ENCODE measurements around the gene RFX3.

RFX3 gene

DNA sequence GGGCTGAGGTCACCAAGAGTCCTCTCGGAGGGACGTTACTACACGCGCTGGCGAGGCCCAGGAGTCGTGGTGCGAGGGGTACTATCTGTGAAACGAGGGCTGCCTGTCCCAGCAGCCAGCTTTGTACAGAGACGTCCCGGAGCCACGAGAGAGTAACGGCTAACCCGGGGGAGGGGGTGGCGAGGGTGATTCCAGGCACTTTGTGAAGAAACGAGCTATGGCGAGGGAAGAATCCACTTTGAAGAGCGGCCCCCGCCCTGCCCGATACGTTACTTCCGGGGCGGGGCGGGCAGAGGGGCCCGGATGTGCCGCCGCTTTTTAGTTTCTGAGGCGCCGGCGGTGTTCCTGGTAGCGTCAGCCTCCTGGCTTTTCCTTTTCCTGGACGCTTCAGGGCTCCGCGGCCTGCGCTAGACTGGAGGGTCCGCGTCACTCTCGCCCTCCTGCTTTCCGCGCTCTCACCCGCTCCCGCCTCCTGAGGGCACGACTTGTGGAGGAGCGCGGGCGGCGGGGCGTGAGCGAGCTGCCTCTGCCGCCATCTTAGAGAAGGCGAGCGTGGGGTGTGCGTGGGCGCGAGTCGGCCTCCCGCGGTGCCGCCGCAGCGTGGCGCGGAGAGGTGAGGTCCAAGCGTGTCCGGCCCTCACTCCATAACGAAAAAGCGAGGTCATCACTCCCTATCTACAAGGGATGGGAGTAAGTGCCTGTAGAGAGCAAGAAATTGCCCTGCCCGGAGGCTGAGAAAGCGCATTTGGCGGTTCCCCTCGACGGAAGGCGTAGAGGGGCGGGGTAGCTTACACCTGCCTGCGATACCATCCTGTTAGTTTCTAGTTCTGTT is 580 bp upstream of the RFX3 start:
- H3K4me3 Mint-ChIP-seq: peak overlapping the region; percentile 88 to 92
- ATAC-seq (replicated peaks): peak; percentile 60
- H3K27ac Mint-ChIP-seq: peak overlapping the region; percentile 97 to 99
- H3K4me1 Mint-ChIP-seq (ENCODE audit: low read depth in 2 of 2): peaks cover 31 to 59% of the 10 kb centered on the region in 2 donors
- H3K36me3 Mint-ChIP-seq (ENCODE audit: insufficient read depth): peaks cover 53% of the 10 kb centered on the region
- no peaks in the 10 kb centered on the region for H3K9me3 Mint-ChIP-seq
- DNase-seq: peak; percentile 84 to 91 (median 85)
- no peaks in the 10 kb centered on the region for H3K27me3 Mint-ChIP-seq

DNA sequence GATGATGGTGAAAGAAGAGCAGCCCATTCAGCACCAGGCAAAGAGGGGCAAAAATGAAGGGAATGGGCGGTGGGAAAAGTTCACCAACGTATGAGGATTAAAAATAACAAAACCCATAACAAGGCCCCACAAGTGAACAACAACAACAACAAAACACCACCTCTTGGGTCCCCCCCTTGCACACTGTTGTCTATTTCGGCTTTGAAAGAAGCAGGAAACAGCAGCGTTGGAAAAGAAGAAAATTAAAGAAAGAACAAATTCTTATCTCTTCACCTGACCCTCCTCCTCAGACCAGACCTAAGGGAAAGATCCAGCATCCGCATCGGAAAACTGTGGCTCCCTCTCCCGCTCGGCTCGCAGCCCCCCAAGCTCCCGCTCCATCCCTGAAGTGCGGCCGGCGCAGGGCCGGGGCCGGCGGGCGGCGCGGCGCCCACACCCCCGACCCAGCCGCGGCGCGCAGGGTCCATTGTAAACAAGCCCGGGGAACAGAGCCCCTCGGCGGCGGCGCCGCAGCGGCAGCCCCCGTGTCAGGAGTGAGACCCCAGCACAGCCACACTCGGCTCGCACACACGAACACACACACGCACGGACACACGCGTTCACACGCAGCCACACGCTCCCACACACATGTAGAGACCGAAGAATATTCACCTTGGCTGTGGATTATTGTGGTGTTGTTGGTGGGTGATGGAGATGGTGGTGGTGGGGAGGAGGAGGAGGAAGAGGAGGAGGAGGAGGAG is 535 bp downstream of the RFX3 start:
- ATAC-seq (replicated peaks): no peak
- Mint-ChIP-seq H3K27me3 (no peaks in the 10 kb centered on the region), H3K9me3 (no peaks in the 10 kb centered on the region), H3K4me1 (ENCODE audit: low read depth in 2 of 2) (peaks cover 31 to 59% of the 10 kb centered on the region in 2 donors), H3K36me3 (ENCODE audit: insufficient read depth) (peaks cover 53% of the 10 kb centered on the region), H3K4me3 (peak overlapping the region; percentile 88 to 92), H3K27ac (peak overlapping the region; percentile 97 to 99)
- peak; percentile 15 to 32 (median 19) for DNase-seq

DNA sequence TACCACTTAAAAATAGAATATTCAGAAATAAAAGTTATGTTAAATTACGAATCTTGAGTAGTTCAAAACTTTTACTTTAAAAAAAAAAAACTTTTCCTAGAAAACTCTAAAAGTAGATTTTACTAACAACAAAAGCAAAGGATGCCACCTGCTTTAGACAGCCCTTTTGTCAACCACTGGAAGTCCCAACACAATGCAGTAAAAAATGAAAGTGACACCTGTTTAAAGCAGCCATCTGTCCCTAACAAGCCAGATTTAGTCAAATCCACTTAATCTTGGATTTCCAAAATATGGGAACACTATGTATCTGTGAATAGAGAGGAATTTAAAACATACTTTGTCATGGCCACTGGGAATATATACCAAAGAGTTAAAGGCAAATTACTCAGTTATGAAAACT is 3.8 kb downstream of the RFX3 start:
- Mint-ChIP-seq H3K4me3 (no peak overlapping the region), H3K27me3 (no peaks in the 10 kb centered on the region), H3K9me3 (no peaks in the 10 kb centered on the region), H3K4me1 (ENCODE audit: low read depth in 2 of 2) (peaks cover 19 to 34% of the 10 kb centered on the region in 2 donors), H3K27ac (no peak overlapping the region), H3K36me3 (ENCODE audit: insufficient read depth) (peaks cover 46% of the 10 kb centered on the region)
- DNase-seq (no peak), ATAC-seq (replicated peaks) (no peak)

DNA sequence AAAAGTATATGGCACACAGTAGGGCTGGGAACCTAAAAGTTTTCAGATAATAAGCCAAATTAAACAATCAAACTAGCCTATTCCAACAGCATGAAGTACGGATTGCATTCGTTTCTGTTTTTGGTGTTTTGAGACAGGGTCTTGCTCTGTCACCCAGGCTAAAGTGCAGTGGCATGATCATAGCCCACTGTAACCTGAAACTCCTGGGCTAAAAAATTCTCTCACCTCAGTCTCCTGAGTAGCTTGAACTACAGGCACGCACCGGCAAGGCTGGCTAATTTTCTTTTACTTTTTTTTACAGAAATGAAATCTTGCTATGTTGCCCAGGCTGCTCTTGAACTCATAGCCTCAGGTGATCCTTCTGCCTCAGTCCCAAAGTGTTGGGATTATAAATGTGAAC is 5.2 kb downstream of the RFX3 start:
- Mint-ChIP-seq H3K27ac (no peak overlapping the region), H3K36me3 (ENCODE audit: insufficient read depth) (peaks cover 32% of the 10 kb centered on the region), H3K4me1 (ENCODE audit: low read depth in 2 of 2) (peaks cover 15 to 35% of the 10 kb centered on the region in 2 donors), H3K4me3 (no peak overlapping the region), H3K9me3 (no peaks in the 10 kb centered on the region), H3K27me3 (no peaks in the 10 kb centered on the region)
- no peak for ATAC-seq (replicated peaks)
- DNase-seq: no peak

DNA sequence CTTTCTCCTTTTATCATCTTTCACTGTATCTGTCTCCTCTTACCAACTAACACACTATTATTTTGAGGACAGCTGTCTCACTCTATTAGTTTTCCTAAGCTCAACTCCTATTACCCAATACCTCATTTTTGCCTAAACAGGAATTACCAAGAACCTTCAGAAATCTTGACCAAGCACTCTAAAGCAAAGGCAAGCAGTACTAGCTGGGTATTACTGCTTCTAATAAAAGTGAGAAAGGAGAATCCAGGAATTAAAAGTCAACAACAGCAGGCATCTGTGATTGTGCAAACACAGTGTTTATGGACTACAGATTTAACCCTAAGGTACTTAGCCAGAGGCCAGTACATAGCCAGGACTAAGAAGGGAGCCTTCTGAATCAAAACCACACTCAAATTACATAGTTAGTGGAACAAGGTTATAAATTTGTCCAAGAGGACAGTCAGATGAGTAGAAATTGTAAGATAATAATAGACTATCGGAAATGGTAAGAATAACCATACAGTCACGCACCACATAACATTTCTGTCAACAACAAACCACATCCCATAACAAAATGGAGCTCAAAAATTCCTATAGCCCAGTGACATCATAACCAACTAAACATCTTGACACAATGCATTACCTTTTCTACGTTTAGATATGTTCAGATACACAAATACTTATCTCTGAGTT is 8.3 kb downstream of the RFX3 start:
- ATAC-seq (replicated peaks): no peak
- peaks cover 8 to 27% of the 10 kb centered on the region in 2 donors for H3K4me1 Mint-ChIP-seq (ENCODE audit: low read depth in 2 of 2)
- H3K9me3 Mint-ChIP-seq: no peaks in the 10 kb centered on the region
- H3K27ac Mint-ChIP-seq: no peak overlapping the region
- H3K4me3 Mint-ChIP-seq: no peak overlapping the region
- H3K36me3 Mint-ChIP-seq (ENCODE audit: insufficient read depth): peaks cover 7% of the 10 kb centered on the region
- H3K27me3 Mint-ChIP-seq: no peaks in the 10 kb centered on the region
- DNase-seq: no peak

DNA sequence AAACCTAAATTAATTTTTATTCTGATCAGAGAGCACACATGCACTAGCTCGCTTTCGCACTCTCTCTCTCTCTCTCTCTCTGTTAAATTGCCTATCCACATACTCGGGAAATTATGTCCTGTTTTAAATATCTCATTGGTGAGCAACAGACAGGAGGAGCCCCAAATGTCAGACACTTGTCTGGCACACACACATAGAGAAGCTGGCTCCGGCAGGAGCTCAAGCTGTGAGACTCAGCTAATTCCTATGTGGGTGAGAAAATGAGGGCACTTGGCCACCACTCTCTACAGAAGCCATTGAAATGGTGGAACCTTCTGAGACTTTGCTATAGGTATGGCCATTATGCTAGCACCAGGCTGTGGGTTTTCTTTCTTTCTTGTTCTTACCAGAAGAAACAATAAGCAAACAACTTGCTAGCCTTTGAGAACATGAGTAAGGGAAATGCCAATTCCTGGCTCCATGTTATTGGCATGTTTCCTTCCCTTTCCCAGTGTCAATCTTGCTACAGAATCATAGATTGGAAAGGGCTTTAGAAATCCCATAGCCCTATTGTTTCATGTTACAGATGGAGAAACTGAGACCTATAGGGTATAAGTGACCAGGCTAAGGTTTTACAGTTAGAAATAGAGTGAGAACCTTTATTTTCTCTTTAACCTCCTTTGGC is 9.0 kb downstream of the RFX3 start:
- no peak for ATAC-seq (replicated peaks)
- no peak for DNase-seq
- Mint-ChIP-seq H3K4me3 (no peak overlapping the region), H3K4me1 (ENCODE audit: low read depth in 2 of 2) (peaks cover 8 to 21% of the 10 kb centered on the region in 2 donors), H3K27me3 (no peaks in the 10 kb centered on the region), H3K9me3 (no peaks in the 10 kb centered on the region), H3K36me3 (ENCODE audit: insufficient read depth) (peaks cover 5% of the 10 kb centered on the region), H3K27ac (no peak overlapping the region)

DNA sequence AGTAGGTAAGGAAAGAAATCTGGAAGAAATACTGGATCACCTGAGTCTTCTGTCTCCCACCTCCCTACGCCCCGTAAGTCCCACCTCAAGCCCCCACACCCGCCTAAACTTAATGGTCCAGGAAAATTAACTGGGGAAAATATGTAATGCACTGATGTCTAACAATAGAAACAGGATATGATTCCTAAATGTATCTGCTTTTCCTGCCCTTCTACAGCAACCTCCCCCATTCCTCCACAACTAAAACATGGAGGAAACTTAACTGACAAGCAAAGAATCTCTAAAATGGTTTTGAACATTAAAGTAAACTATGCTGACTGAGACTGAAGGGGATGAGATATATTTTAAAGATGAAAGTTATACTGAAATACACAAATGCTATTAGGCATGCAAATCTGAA is 10.4 kb downstream of the RFX3 start:
- H3K36me3 Mint-ChIP-seq (ENCODE audit: insufficient read depth): peaks cover 5% of the 10 kb centered on the region

DNA sequence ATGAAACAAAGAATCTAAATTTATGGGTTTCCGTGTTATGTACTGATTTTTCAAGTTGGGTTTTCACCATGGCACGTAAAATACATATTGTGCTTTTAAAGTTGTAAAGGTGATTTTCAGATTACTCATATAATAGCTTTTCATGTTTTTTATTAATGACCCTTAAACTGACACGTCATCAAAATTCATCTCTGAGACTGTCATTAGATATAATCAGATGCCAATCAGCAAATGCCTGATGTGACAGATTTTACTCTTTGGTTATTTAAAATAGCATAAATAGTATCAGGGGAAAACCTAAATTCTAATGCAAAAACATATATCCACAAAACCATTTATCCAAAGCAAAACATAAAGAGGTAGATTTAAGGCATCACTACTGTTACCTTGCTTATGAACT is 11.0 kb downstream of the RFX3 start:
- ATAC-seq (replicated peaks): no peak
- H3K4me1 Mint-ChIP-seq (ENCODE audit: low read depth in 2 of 2): peaks cover 12 to 32% of the 10 kb centered on the region in 2 donors
- no peaks in the 10 kb centered on the region for H3K9me3 Mint-ChIP-seq
- no peaks in the 10 kb centered on the region for H3K27me3 Mint-ChIP-seq
- H3K36me3 Mint-ChIP-seq (ENCODE audit: insufficient read depth): peaks cover 3% of the 10 kb centered on the region
- H3K4me3 Mint-ChIP-seq: no peak overlapping the region
- no peak for DNase-seq
- no peak overlapping the region for H3K27ac Mint-ChIP-seq

More for the DNA sequence above, 10.4 kb downstream of the RFX3 start:
- H3K9me3 Mint-ChIP-seq: no peaks in the 10 kb centered on the region
- ATAC-seq (replicated peaks): no peak
- peak overlapping the region in 1 of 2 donors; percentile 38 for H3K27ac Mint-ChIP-seq
- no peak overlapping the region for H3K4me3 Mint-ChIP-seq
- no peak for DNase-seq
- no peaks in the 10 kb centered on the region for H3K27me3 Mint-ChIP-seq
- H3K4me1 Mint-ChIP-seq (ENCODE audit: low read depth in 2 of 2): peaks cover 12 to 26% of the 10 kb centered on the region in 2 donors

DNA sequence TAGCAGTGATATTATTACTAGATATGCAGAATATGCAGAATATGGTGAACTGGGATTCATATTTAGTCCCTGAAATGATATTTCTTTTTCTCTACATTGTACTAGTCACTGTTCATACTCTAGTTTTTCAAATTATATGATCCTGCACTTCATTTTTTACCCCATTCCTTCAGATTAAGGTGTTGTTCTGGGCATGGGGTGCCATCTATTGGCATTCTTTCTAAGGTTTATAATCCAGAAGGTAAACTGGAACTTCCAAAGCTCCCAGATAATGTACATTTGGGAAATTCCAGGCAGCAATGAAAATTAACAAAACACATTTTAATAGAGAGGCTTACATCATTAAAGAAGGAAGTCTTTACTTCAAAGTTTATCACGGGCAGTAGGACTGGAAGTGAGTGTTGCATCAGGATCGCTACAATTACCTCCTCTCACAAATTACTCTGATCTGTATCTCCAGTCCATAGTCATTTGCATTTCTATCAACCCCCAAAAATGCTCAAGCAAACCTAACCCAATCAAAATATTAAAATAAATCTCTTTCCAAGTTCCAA is 12.5 kb downstream of the RFX3 start:
- H3K36me3 Mint-ChIP-seq (ENCODE audit: insufficient read depth): no peaks in the 10 kb centered on the region
- no peak for ATAC-seq (replicated peaks)
- H3K4me3 Mint-ChIP-seq: no peak overlapping the region
- H3K27ac Mint-ChIP-seq: peak overlapping the region in 1 of 2 donors; percentile 73
- no peaks in the 10 kb centered on the region for H3K27me3 Mint-ChIP-seq
- no peaks in the 10 kb centered on the region for H3K9me3 Mint-ChIP-seq
- no peak for DNase-seq
- H3K4me1 Mint-ChIP-seq (ENCODE audit: low read depth in 2 of 2): peaks cover 18 to 43% of the 10 kb centered on the region in 2 donors

DNA sequence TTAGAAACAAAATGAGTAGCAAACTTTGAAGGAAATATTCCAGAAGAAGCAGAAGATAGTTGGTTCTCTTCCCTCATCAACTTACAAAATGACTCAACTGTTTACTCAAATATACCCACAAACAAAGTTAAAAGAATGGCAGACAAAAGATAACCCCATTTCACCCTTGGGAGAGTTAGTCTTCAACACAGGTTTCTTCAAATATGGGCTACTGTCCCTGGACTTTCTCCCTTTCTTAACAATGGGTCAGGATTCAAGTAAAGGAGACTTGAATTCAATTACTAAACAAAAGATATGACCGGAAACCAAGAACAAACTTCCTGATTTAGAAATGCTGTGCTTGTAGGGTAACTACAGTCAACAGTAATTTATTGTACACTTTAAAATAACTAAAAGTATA is 14.2 kb downstream of the RFX3 start:
- H3K27ac Mint-ChIP-seq: peak overlapping the region in 1 of 2 donors; percentile 63
- H3K9me3 Mint-ChIP-seq: no peaks in the 10 kb centered on the region
- no peaks in the 10 kb centered on the region for H3K27me3 Mint-ChIP-seq
- peaks cover 17 to 49% of the 10 kb centered on the region in 2 donors for H3K4me1 Mint-ChIP-seq (ENCODE audit: low read depth in 2 of 2)
- DNase-seq: no peak
- ATAC-seq (replicated peaks): no peak
- no peak overlapping the region for H3K4me3 Mint-ChIP-seq
- no peaks in the 10 kb centered on the region for H3K36me3 Mint-ChIP-seq (ENCODE audit: insufficient read depth)

DNA sequence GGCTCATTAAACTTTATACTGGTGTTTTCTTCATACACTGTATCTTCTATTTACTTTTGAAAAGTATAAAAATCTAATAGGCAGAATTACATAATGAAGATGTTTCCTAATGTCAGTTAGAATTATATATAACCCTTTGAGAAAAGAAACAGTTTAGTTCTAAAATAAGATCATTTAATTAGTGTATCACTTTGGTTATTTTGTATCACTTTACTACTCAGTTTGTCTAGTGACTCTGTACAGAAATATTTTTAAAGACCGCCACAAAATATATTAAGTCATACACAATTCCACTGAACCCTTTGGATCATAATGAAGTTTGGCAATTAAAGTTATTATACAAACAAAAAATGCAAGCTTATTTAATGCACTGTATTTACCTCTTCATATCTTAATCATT is 15.0 kb downstream of the RFX3 start:
- Mint-ChIP-seq H3K27me3 (no peaks in the 10 kb centered on the region), H3K4me3 (no peak overlapping the region), H3K27ac (peak overlapping the region in 1 of 2 donors; percentile 63), H3K9me3 (no peaks in the 10 kb centered on the region), H3K36me3 (ENCODE audit: insufficient read depth) (no peaks in the 10 kb centered on the region), H3K4me1 (ENCODE audit: low read depth in 2 of 2) (peaks cover 17 to 48% of the 10 kb centered on the region in 2 donors)
- no peak for DNase-seq
- no peak for ATAC-seq (replicated peaks)

DNA sequence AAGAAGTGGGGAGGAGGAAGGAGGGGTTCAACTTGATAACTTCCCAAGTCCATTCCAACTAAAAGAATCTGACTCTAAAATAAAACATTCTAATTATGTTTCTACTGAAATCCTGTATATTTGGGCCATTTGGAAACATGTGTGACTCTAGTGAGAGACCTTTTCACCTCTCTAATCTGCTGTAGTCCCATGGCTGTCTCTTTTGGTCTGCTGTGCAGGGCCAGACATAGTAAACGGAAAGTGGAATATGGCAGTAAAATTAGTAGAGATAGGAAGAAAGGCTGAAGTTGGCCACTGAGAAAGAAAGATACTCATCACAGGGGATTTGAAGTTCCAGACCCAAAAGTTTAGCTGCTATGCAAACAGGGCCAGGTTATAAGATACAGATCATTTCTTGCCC is 15.9 kb downstream of the RFX3 start:
- H3K4me1 Mint-ChIP-seq (ENCODE audit: low read depth in 2 of 2): peaks cover 17 to 47% of the 10 kb centered on the region in 2 donors

More for the DNA sequence above, 15.9 kb downstream of the RFX3 start:
- H3K36me3 Mint-ChIP-seq (ENCODE audit: insufficient read depth): no peaks in the 10 kb centered on the region
- H3K27ac Mint-ChIP-seq: no peak overlapping the region
- H3K27me3 Mint-ChIP-seq: no peaks in the 10 kb centered on the region
- DNase-seq: no peak
- ATAC-seq (replicated peaks): no peak
- no peaks in the 10 kb centered on the region for H3K9me3 Mint-ChIP-seq
- H3K4me3 Mint-ChIP-seq: no peak overlapping the region

All from effector memory CD8-positive, alpha-beta T cell (primary cell).